ENCODE data around the gene YLPM1. TPM values are rescaled to one million over a fixed set of nuclear protein-coding genes. Genes with fewer than 3 reads are reported as not detected.
A peak's percentile ranks its signal among the peaks of the same experiment; 100 is the strongest.

The YLPM1 gene
- total and polyA plus RNA-seq, 2 donors (not counting 3 experiments of a cell fraction or from before 2014, with no cell fraction given) = 14.9 to 85.7 TPM

GRCh38 chr14:74739293-74740030 lies 23.7 kb upstream of the YLPM1 start:
- Histone ChIP-seq H4K20me1 (replicated peaks; ENCODE audit: control insufficient read depth, extremely low read depth, insufficient read depth, low read length) (no peaks in the 10 kb centered on the region), H3K27ac (ENCODE audit: insufficient read depth, low read depth, low read length) (no peak overlapping the region), H3K4me2 (ENCODE audit: insufficient read depth, low read length) (no peak overlapping the region), H3K36me3 (ENCODE audit: control insufficient read depth in 2 of 2, extremely low read depth in 1 of 2, insufficient read depth in 2 of 2, low read length in 2 of 2) (peaks cover 2 to 4% of the 10 kb centered on the region in 2 experiments), H3K9ac (replicated peaks; ENCODE audit: extremely low read depth, insufficient read depth, low read length) (no peak overlapping the region), H3K9me1 (replicated peaks; ENCODE audit: control insufficient read depth, extremely low read depth, insufficient read depth, low read length) (no peaks in the 10 kb centered on the region), H3K79me2 (ENCODE audit: control insufficient read depth, insufficient read depth, low read length) (no peaks in the 10 kb centered on the region), H3K9me3 (replicated peaks; ENCODE audit: control insufficient read depth, insufficient read depth, low read length) (no peaks in the 10 kb centered on the region), H2AFZ (ENCODE audit: low read depth, low read length) (no peak overlapping the region), H3K4me3 (replicated peaks in 1 of 3; ENCODE audit: insufficient read depth in 1 of 3, low read depth in 1 of 3, low read length in 3 of 3) (no peak overlapping the region), H3K4me1 (ENCODE audit: control insufficient read depth, extremely low read depth, insufficient read depth, low read length) (no peaks in the 10 kb centered on the region), H3K27me3 (ENCODE audit: control insufficient read depth in 2 of 2, insufficient read depth in 2 of 2, low read length in 2 of 2) (no peaks in the 10 kb centered on the region)
- no peak for DNase-seq (ENCODE audit: low read depth, low spot score)
- no peak for FAIRE-seq
- ChIA-PET POLR2A (no interaction called here), CTCF (interaction anchor here (1.6 kb wide), 1 partner anchor 65 kb away, joined by 6 read pairs; no protein-coding TSS in a partner anchor)
- dilution Hi-C loops (cut with MboI; ENCODE audit: extremely low pct_ligation_motif_present, low sequenced_read_pairs) (no loop called here), intact Hi-C loops (cut with micrococcal nuclease) (loop anchor here (5.0 kb wide), 1 partner anchor 277 kb away; no protein-coding TSS in a partner anchor)
- no TSS peak for BruUV-seq (replicated peaks)
- peak; percentile 13 for TF ChIP-seq FOS (IDR thresholded peaks at IDR 0.05; ENCODE audit: borderline replicate concordance, insufficient read depth, low read length)
- no peak for TF ChIP-seq JUN (IDR thresholded peaks at IDR 0.05; ENCODE audit: borderline replicate concordance, insufficient read depth, insufficient read length, low read depth)

GRCh38 chr14:74747237-74747636 lies 15.9 kb upstream of the YLPM1 start:
- BruUV-seq (replicated peaks) = no TSS peak
- H3K79me2 ChIP-seq (ENCODE audit: control insufficient read depth, insufficient read depth, low read length) = no peaks in the 10 kb centered on the region
- DNase-seq (ENCODE audit: low read depth, low spot score) (no peak), FAIRE-seq (no peak)
- ChIA-PET POLR2A (no interaction called here), CTCF (no interaction called here)
- intact Hi-C loops (cut with micrococcal nuclease) = no loop called here
- H3K4me2 ChIP-seq (ENCODE audit: insufficient read depth, low read length) = no peak overlapping the region
- no peak overlapping the region for H2AFZ ChIP-seq (ENCODE audit: low read depth, low read length)
- no peaks in the 10 kb centered on the region for H3K4me1 ChIP-seq (ENCODE audit: control insufficient read depth, extremely low read depth, insufficient read depth, low read length)
- TF ChIP-seq EZH2 (IDR thresholded peaks at IDR 0.05; ENCODE audit: borderline replicate concordance, low read depth, low read length, severe bottlenecking) (no peak), GATA2 (IDR thresholded peaks at IDR 0.05; ENCODE audit: insufficient read depth, insufficient read length, low read depth, low read length) (no peak), POLR2AphosphoS5 (IDR thresholded peaks at IDR 0.05; ENCODE audit: insufficient read depth, low read depth, low read length) (no peak), POLR2A (IDR thresholded peaks at IDR 0.05; ENCODE audit: low read depth, low read length) (no peak), MAX (IDR thresholded peaks at IDR 0.05; ENCODE audit: insufficient read depth, insufficient read length) (no peak), FOS (IDR thresholded peaks at IDR 0.05; ENCODE audit: borderline replicate concordance, insufficient read depth, low read length) (no peak)
- no peaks in the 10 kb centered on the region for H4K20me1 ChIP-seq (replicated peaks; ENCODE audit: control insufficient read depth, extremely low read depth, insufficient read depth, low read length)
- H3K27me3 ChIP-seq (ENCODE audit: control insufficient read depth in 2 of 2, insufficient read depth in 2 of 2, low read length in 2 of 2) = no peaks in the 10 kb centered on the region
- H3K9ac ChIP-seq (replicated peaks; ENCODE audit: extremely low read depth, insufficient read depth, low read length) = no peak overlapping the region
- no peaks in the 10 kb centered on the region for H3K36me3 ChIP-seq (ENCODE audit: control insufficient read depth in 2 of 2, extremely low read depth in 1 of 2, insufficient read depth in 2 of 2, low read length in 2 of 2)
- no peak overlapping the region for H3K4me3 ChIP-seq (replicated peaks in 1 of 3; ENCODE audit: insufficient read depth in 1 of 3, low read depth in 1 of 3, low read length in 3 of 3)
- no peaks in the 10 kb centered on the region for H3K9me1 ChIP-seq (replicated peaks; ENCODE audit: control insufficient read depth, extremely low read depth, insufficient read depth, low read length)
- no peak overlapping the region for H3K27ac ChIP-seq (ENCODE audit: insufficient read depth, low read depth, low read length)
- H3K9me3 ChIP-seq (replicated peaks; ENCODE audit: control insufficient read depth, insufficient read depth, low read length) = no peaks in the 10 kb centered on the region
- dilution Hi-C loops (cut with MboI; ENCODE audit: extremely low pct_ligation_motif_present, low sequenced_read_pairs) = no loop called here
